Limb (tissue), 2 donors: ENCODE measurements around the gene SIM2.
A peak's percentile ranks its signal among the peaks of the same experiment; 100 is the strongest.

Experiments
- DNase-seq, 2 donors: peaks; one replicate each; pipeline ENCODE4 v3.0.0-alpha.2; 2016; ENCODE audit errors: extremely low spot score in 2 of 2

The SIM2 gene

GRCh38 chr21:36700295-36700970 lies 1.5 kb downstream of the SIM2 start:
- peak in 1 of 2 donors; percentile 45 for DNase-seq

- DNase-seq = peak in 1 of 2 donors; percentile 56
Observed at GRCh38 chr21:36700971-36701755, 2.2 kb downstream of the SIM2 start.

- no peak for DNase-seq
Observed at GRCh38 chr21:36701756-36702621, 3.1 kb downstream of the SIM2 start.

GRCh38 chr21:36702622-36702968 lies 3.7 kb downstream of the SIM2 start:
- no peak for DNase-seq

GRCh38 chr21:36703123-36703522 lies 4.2 kb downstream of the SIM2 start:
- no peak for DNase-seq

GRCh38 chr21:36703626-36704280 lies 4.8 kb downstream of the SIM2 start:
- DNase-seq = no peak

- DNase-seq = no peak
Observed at GRCh38 chr21:36704281-36704957, 5.5 kb downstream of the SIM2 start.

- DNase-seq = peak in 1 of 2 donors; percentile 51
Observed at GRCh38 chr21:36704958-36705678, 6.2 kb downstream of the SIM2 start.

- DNase-seq = peak in 1 of 2 donors; percentile 52
Observed at GRCh38 chr21:36705679-36706481, 7.0 kb downstream of the SIM2 start.

GRCh38 chr21:36706482-36706852 lies 7.6 kb downstream of the SIM2 start:
- no peak for DNase-seq

GRCh38 chr21:36706951-36707762 lies 8.2 kb downstream of the SIM2 start:
- peak in 1 of 2 donors; percentile 57 for DNase-seq

- DNase-seq = peak in 1 of 2 donors; percentile 44
Observed at GRCh38 chr21:36707763-36708285, 8.9 kb downstream of the SIM2 start.

GRCh38 chr21:36708286-36709029 lies 9.5 kb downstream of the SIM2 start:
- DNase-seq = peak in 1 of 2 donors; percentile 52

- peak in 1 of 2 donors; percentile 50 for DNase-seq
Observed at GRCh38 chr21:36709030-36709867, 10.3 kb downstream of the SIM2 start.

GRCh38 chr21:36709868-36710728 lies 11.2 kb downstream of the SIM2 start:
- no peak for DNase-seq

- peak in 1 of 2 donors; percentile 46 for DNase-seq
Observed at GRCh38 chr21:36710729-36711048, 11.8 kb downstream of the SIM2 start.
